AG10803 (cell line): ENCODE measurements around the gene RASA3.
"Not testable (repeated sequence)": the region's sequence is repeated elsewhere in the genome, so short reads cannot be mapped to it uniquely, and the experiment has no call there.

Source experiments
- DNase-seq: peaks from one replicate; pipeline ENCODE4 v3.0.0; 2010; ENCODE audit warnings: low read depth
- H3K4me3 ChIP-seq: 2 replicates; pipeline ENCODE4 v1.5.1; 2011; ENCODE audit warnings: mild to moderate bottlenecking, low read length, control low read depth
- CTCF ChIP-seq: conservative IDR thresholded peaks from 2 replicates; pipeline ENCODE4 v1.5.1; 2011; ENCODE audit warnings: mild to moderate bottlenecking, low read length, control low read depth, inconsistent platforms

The RASA3 gene

GRCh38 chr13:114114006-114114640 lies 18.3 kb downstream of the RASA3 start:
- TF ChIP-seq CTCF: no peak
- DNase-seq: no peak
- H3K4me3 ChIP-seq: no peak overlapping the region

- H3K4me3 ChIP-seq, DNase-seq: not testable (repeated sequence)
Observed at GRCh38 chr13:114113395-114113794, 19.0 kb downstream of the RASA3 start.

GRCh38 chr13:114112826-114113322 lies 19.5 kb downstream of the RASA3 start:
- no peak for DNase-seq
- no peak overlapping the region for H3K4me3 ChIP-seq
- TF ChIP-seq CTCF: no peak

GRCh38 chr13:114112231-114112825 lies 20.1 kb downstream of the RASA3 start:
- no peak for TF ChIP-seq CTCF
- no peak for DNase-seq
- H3K4me3 ChIP-seq: no peak overlapping the region

GRCh38 chr13:114111577-114111976 lies 20.8 kb downstream of the RASA3 start:
- DNase-seq: peak; percentile 56
- no peak for TF ChIP-seq CTCF
- no peak overlapping the region for H3K4me3 ChIP-seq

GRCh38 chr13:114110830-114111189 lies 21.6 kb downstream of the RASA3 start:
- not testable (repeated sequence) for H3K4me3 ChIP-seq, DNase-seq

- H3K4me3 ChIP-seq: no peak overlapping the region
- peak; percentile 48 for DNase-seq
- TF ChIP-seq CTCF: peak; percentile 16
Observed at GRCh38 chr13:114110091-114110829, 22.2 kb downstream of the RASA3 start.

- no peak for TF ChIP-seq CTCF
- H3K4me3 ChIP-seq: no peak overlapping the region
- DNase-seq: no peak
Observed at GRCh38 chr13:114109641-114110041, 22.8 kb downstream of the RASA3 start.
